SK-N-SH (cell line): ENCODE measurements around the gene SULT1B1.

ENCODE experiments used
- CHD2 ChIP-seq: fragments of 150-350 bp; IDR thresholded peaks from 2 replicates; pipeline ENCODE4 v1.6.1; 2018; ENCODE audit warnings: low read length; ENCODE audit not compliant: partially characterized antibody
- CTCF ChIP-seq: fragments of 200-600 bp; sonication (generic); IDR thresholded peaks from 2 replicates; pipeline ENCODE4 v1.6.1; 2017; ENCODE audit warnings: antibody characterized with exemption, mild to moderate bottlenecking, moderate library complexity
- EP300 ChIP-seq, 2 experiments: IDR thresholded peaks; 2 replicates each; pipeline versions ENCODE4 v1.4.0 to v1.6.1; 2012; ENCODE audit warnings: borderline replicate concordance in 1 of 2, low read depth in 1 of 2, low read length in 1 of 2
- GABPA ChIP-seq: IDR thresholded peaks from 2 replicates; pipeline ENCODE4 v1.4.0; 2012; ENCODE audit warnings: low read depth, mild to moderate bottlenecking
- GATA2 ChIP-seq: sonication (generic); formaldehyde crosslinking; IDR thresholded peaks from 2 replicates; pipeline ENCODE4 v1.5.0; 2020; ENCODE audit warnings: mild to moderate bottlenecking, missing genetic modification reagents
- POLR2AphosphoS5 ChIP-seq: IDR thresholded peaks from 2 replicates; pipeline ENCODE4 v1.6.1; 2012; ENCODE audit warnings: low read depth, low read length
- RAD21 ChIP-seq: IDR thresholded peaks from 2 replicates; pipeline ENCODE4 v1.6.1; 2012; ENCODE audit warnings: mild to moderate bottlenecking, low read length
- RCOR1 ChIP-seq: fragments of 150-350 bp; IDR thresholded peaks from 2 replicates; pipeline ENCODE4 v1.6.1; 2017; ENCODE audit warnings: antibody characterized with exemption, low read length
- RXRA ChIP-seq: IDR thresholded peaks from 2 replicates; pipeline ENCODE4 v1.4.0; 2012; ENCODE audit warnings: low read depth, mild to moderate bottlenecking, borderline replicate concordance
- SMC3 ChIP-seq: IDR thresholded peaks from 2 replicates; pipeline ENCODE4 v1.6.1; 2012; ENCODE audit warnings: low read depth, low read length, improper control_type of control experiment
- TAF1 ChIP-seq: IDR thresholded peaks from 2 replicates; pipeline ENCODE4 v1.6.1; 2012; ENCODE audit warnings: low read depth, mild to moderate bottlenecking, low read length, moderate library complexity, borderline replicate concordance
- ZBTB33 ChIP-seq: IDR thresholded peaks from 2 replicates; pipeline ENCODE4 v1.4.0; 2012; ENCODE audit warnings: low read depth, borderline replicate concordance

GRCh38 chr4:69743476-69744156 lies 16.8 kb downstream of the SULT1B1 start:
- no peak for TF ChIP-seq RCOR1
- no peak for TF ChIP-seq CTCF
- TF ChIP-seq RXRA = no peak
- TF ChIP-seq TAF1 = no peak
- TF ChIP-seq SMC3 = no peak
- TF ChIP-seq RAD21 = no peak
- no peak for TF ChIP-seq POLR2AphosphoS5
- no peak for TF ChIP-seq EP300 (IDR thresholded peaks at IDR 0.05; ENCODE audit: borderline replicate concordance in 1 of 2, low read depth in 1 of 2, low read length in 1 of 2)
- TF ChIP-seq GABPA = no peak
- TF ChIP-seq CHD2 = no peak
- TF ChIP-seq GATA2 = no peak
- no peak for TF ChIP-seq ZBTB33
